PC-3 (cell line): ENCODE data around the gene MLXIPL.

Experiments
- CTCF ChIP-seq: fragments of 300-600 bp; sonication (generic); conservative IDR thresholded peaks from 2 replicates; pipeline ENCODE4 v1.5.1; 2017; ENCODE audit warnings: antibody characterized with exemption, low read depth, mild to moderate bottlenecking, low read length
- EZH2 ChIP-seq: fragments of 300-600 bp; sonication (generic); IDR thresholded peaks from one replicate; pipeline ENCODE4 v1.6.1; 2017; ENCODE audit warnings: antibody characterized with exemption, mild to moderate bottlenecking, low read length; ENCODE audit not compliant: unreplicated experiment
- EZH2phosphoT487 ChIP-seq: fragments of 300-600 bp; sonication (generic); IDR thresholded peaks from 2 replicates; pipeline ENCODE4 v1.6.1; 2018; ENCODE audit warnings: mild to moderate bottlenecking, antibody characterized with exemption, low read length, borderline replicate concordance

GRCh38 chr7:73599151-73599882 is 25.0 kb downstream of the MLXIPL start:
- TF ChIP-seq EZH2phosphoT487 (no peak), CTCF (no peak), EZH2 (no peak)
